Measurements from ENCODE around the gene CNTNAP2.

Gene CNTNAP2

GRCh38 chr7:147443942-147444341 lies 1327.3 kb downstream of the CNTNAP2 start:
- H3K4me2 ChIP-seq, result no peak overlapping the region
- H3K36me3 ChIP-seq, result no peaks in the 10 kb centered on the region

GRCh38 chr7:147452816-147453215 lies 1336.2 kb downstream of the CNTNAP2 start:
- Histone ChIP-seq H3K4me3 (no peak overlapping the region), H3K4me1 (no peaks in the 10 kb centered on the region), H4K20me1 (no peaks in the 10 kb centered on the region), H3K9me3 (no peaks in the 10 kb centered on the region), H3K36me3 (no peaks in the 10 kb centered on the region), H3K9ac (no peak overlapping the region), H3K27ac (no peak overlapping the region), H3K27me3 (no peaks in the 10 kb centered on the region), H3K4me2 (no peak overlapping the region)
- no peak for TF ChIP-seq Cebpa-rat (IDR thresholded peaks at IDR 0.05)

More at GRCh38 chr7:147443942-147444341, 1327.3 kb downstream of the CNTNAP2 start:
- Histone ChIP-seq H3K27me3 (no peaks in the 10 kb centered on the region), H3K4me1 (no peaks in the 10 kb centered on the region), H3K27ac (no peak overlapping the region), H3K9me3 (peaks cover 11% of the 10 kb centered on the region; the same call in 1 of the 2 replicates), H4K20me1 (no peaks in the 10 kb centered on the region), H3K9ac (no peak overlapping the region), H3K4me3 (no peak overlapping the region)
- TF ChIP-seq Cebpa-rat (IDR thresholded peaks at IDR 0.05), result no peak

- Histone ChIP-seq H3K4me3 (no peak overlapping the region), H3K4me2 (no peak overlapping the region), H3K36me3 (no peaks in the 10 kb centered on the region), H4K20me1 (no peaks in the 10 kb centered on the region), H3K9me3 (no peaks in the 10 kb centered on the region), H3K4me1 (no peaks in the 10 kb centered on the region), H3K9ac (no peak overlapping the region), H3K27me3 (no peaks in the 10 kb centered on the region), H3K27ac (no peak overlapping the region)
- TF ChIP-seq Cebpa-rat (IDR thresholded peaks at IDR 0.05), result no peak
These were observed 1348.6 kb downstream of the CNTNAP2 start for GRCh38 chr7:147465223-147465622.

GRCh38 chr7:147472556-147472955 lies 1356.0 kb downstream of the CNTNAP2 start:
- Histone ChIP-seq H3K9ac (no peak overlapping the region), H3K36me3 (no peaks in the 10 kb centered on the region), H3K27ac (no peak overlapping the region), H3K4me3 (no peak overlapping the region), H3K4me1 (no peaks in the 10 kb centered on the region), H3K9me3 (no peaks in the 10 kb centered on the region), H3K27me3 (no peaks in the 10 kb centered on the region), H4K20me1 (no peaks in the 10 kb centered on the region), H3K4me2 (no peak overlapping the region)
- TF ChIP-seq Cebpa-rat (IDR thresholded peaks at IDR 0.05), result no peak

GRCh38 chr7:147474862-147475261 lies 1358.3 kb downstream of the CNTNAP2 start:
- H4K20me1 ChIP-seq, result no peaks in the 10 kb centered on the region

GRCh38 chr7:147477526-147477925 lies 1360.9 kb downstream of the CNTNAP2 start:
- no peaks in the 10 kb centered on the region for H3K4me1 ChIP-seq
- H4K20me1 ChIP-seq, result no peaks in the 10 kb centered on the region
- no peak overlapping the region for H3K4me3 ChIP-seq
- H3K27ac ChIP-seq, result no peak overlapping the region
- no peak for TF ChIP-seq Cebpa-rat (IDR thresholded peaks at IDR 0.05)
- no peaks in the 10 kb centered on the region for H3K9me3 ChIP-seq
- no peaks in the 10 kb centered on the region for H3K27me3 ChIP-seq
- no peaks in the 10 kb centered on the region for H3K36me3 ChIP-seq
- H3K4me2 ChIP-seq, result no peak overlapping the region
- no peak overlapping the region for H3K9ac ChIP-seq

More at GRCh38 chr7:147474862-147475261, 1358.3 kb downstream of the CNTNAP2 start:
- H3K36me3 ChIP-seq, result no peaks in the 10 kb centered on the region
- no peak overlapping the region for H3K4me2 ChIP-seq
- no peak overlapping the region for H3K9ac ChIP-seq
- no peak for TF ChIP-seq Cebpa-rat (IDR thresholded peaks at IDR 0.05)
- H3K4me1 ChIP-seq, result no peaks in the 10 kb centered on the region
- no peaks in the 10 kb centered on the region for H3K27me3 ChIP-seq
- no peaks in the 10 kb centered on the region for H3K9me3 ChIP-seq
- H3K27ac ChIP-seq, result no peak overlapping the region
- H3K4me3 ChIP-seq, result no peak overlapping the region

- H3K4me2 ChIP-seq, result no peak overlapping the region
- no peaks in the 10 kb centered on the region for H3K36me3 ChIP-seq
- no peak overlapping the region for H3K9ac ChIP-seq
- no peaks in the 10 kb centered on the region for H3K4me1 ChIP-seq
- H3K4me3 ChIP-seq, result no peak overlapping the region
- no peaks in the 10 kb centered on the region for H3K27me3 ChIP-seq
- H3K9me3 ChIP-seq, result no peaks in the 10 kb centered on the region
- no peaks in the 10 kb centered on the region for H4K20me1 ChIP-seq
- no peak for TF ChIP-seq Cebpa-rat (IDR thresholded peaks at IDR 0.05)
- no peak overlapping the region for H3K27ac ChIP-seq
These were observed 1362.2 kb downstream of the CNTNAP2 start for GRCh38 chr7:147478796-147479195.

GRCh38 chr7:147483634-147484292 lies 1367.2 kb downstream of the CNTNAP2 start:
- H3K36me3 ChIP-seq, result no peaks in the 10 kb centered on the region
- H3K27ac ChIP-seq, result no peak overlapping the region

GRCh38 chr7:147485660-147486210 lies 1369.1 kb downstream of the CNTNAP2 start:
- Histone ChIP-seq H3K36me3 (no peaks in the 10 kb centered on the region), H3K4me2 (no peak overlapping the region), H3K9ac (no peak overlapping the region), H3K9me3 (no peaks in the 10 kb centered on the region), H3K4me3 (no peak overlapping the region), H4K20me1 (no peaks in the 10 kb centered on the region), H3K27me3 (no peaks in the 10 kb centered on the region), H3K4me1 (no peaks in the 10 kb centered on the region), H3K27ac (no peak overlapping the region)
- TF ChIP-seq Cebpa-rat (IDR thresholded peaks at IDR 0.05), result no peak

More at GRCh38 chr7:147483634-147484292, 1367.2 kb downstream of the CNTNAP2 start:
- no peaks in the 10 kb centered on the region for H3K4me1 ChIP-seq
- no peaks in the 10 kb centered on the region for H4K20me1 ChIP-seq
- no peaks in the 10 kb centered on the region for H3K9me3 ChIP-seq
- no peak for TF ChIP-seq Cebpa-rat (IDR thresholded peaks at IDR 0.05)
- H3K4me3 ChIP-seq, result no peak overlapping the region
- H3K27me3 ChIP-seq, result no peaks in the 10 kb centered on the region
- no peak overlapping the region for H3K4me2 ChIP-seq
- H3K9ac ChIP-seq, result no peak overlapping the region

GRCh38 chr7:147492606-147493005 lies 1376.0 kb downstream of the CNTNAP2 start:
- H4K20me1 ChIP-seq, result no peaks in the 10 kb centered on the region
- no peaks in the 10 kb centered on the region for H3K36me3 ChIP-seq
- H3K4me3 ChIP-seq, result no peak overlapping the region
- TF ChIP-seq Cebpa-rat (IDR thresholded peaks at IDR 0.05), result no peak
- no peaks in the 10 kb centered on the region for H3K9me3 ChIP-seq
- no peak overlapping the region for H3K27ac ChIP-seq
- no peak overlapping the region for H3K4me2 ChIP-seq
- no peak overlapping the region for H3K9ac ChIP-seq
- H3K4me1 ChIP-seq, result no peaks in the 10 kb centered on the region
- no peaks in the 10 kb centered on the region for H3K27me3 ChIP-seq
